Measurements from ENCODE around the gene NR4A3. TPM values are rescaled to one million over a fixed set of nuclear protein-coding genes. Genes with fewer than 3 reads are reported as not detected.

Gene NR4A3
- total RNA-seq, 2 donors from 2014 or later, result 0.10 to 3.9 TPM

DNA sequence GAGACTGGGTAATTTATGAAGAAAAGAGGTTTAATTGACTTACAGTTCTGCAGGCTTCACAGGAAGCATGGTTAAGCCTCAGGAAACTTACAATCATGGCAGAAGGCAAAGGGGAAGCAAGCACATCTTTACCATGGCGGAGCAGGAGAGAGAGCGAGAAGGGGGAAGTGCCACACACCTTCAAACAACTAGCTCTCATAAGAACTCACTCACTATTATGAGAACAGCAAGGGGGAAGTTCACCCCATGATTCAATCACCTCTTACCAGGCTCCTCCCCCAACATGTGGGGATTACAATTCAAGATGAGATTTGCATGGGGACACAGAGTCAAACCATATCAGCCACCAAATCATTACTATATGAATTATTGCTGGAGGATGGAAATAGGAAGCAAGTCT lies 54.5 kb downstream of the NR4A3 start:
- no peaks in the 10 kb centered on the region for H3K9me3 ChIP-seq
- TF ChIP-seq CTCF (IDR thresholded peaks at IDR 0.05), result no peak
- no peak overlapping the region for H3K27ac ChIP-seq
- intact Hi-C loops (cut with DNase I), result no loop called here
- no peaks in the 10 kb centered on the region for H3K27me3 ChIP-seq
- H3K4me3 ChIP-seq, result no peak overlapping the region
- no peaks in the 10 kb centered on the region for H3K36me3 ChIP-seq
- no peak for DNase-seq
- no peaks in the 10 kb centered on the region for H3K4me1 ChIP-seq
- H3K9ac ChIP-seq (ENCODE audit: low read depth in 2 of 2, low read length in 2 of 2), result no peak overlapping the region

- Histone ChIP-seq H3K27ac (no peak overlapping the region), H3K36me3 (no peaks in the 10 kb centered on the region), H3K9me3 (no peaks in the 10 kb centered on the region), H3K4me3 (no peak overlapping the region), H3K4me1 (no peaks in the 10 kb centered on the region), H3K9ac (ENCODE audit: low read depth in 2 of 2, low read length in 2 of 2) (no peak overlapping the region), H3K27me3 (no peaks in the 10 kb centered on the region)
- intact Hi-C loops (cut with DNase I), result no loop called here
- no peak for DNase-seq
- TF ChIP-seq CTCF (IDR thresholded peaks at IDR 0.05), result no peak
These were observed 57.0 kb downstream of the NR4A3 start for GRCh38 chr9:99878651-99879050.

GRCh38 chr9:99881769-99882168 lies 60.1 kb downstream of the NR4A3 start:
- no peak overlapping the region for H3K9ac ChIP-seq (ENCODE audit: low read depth in 2 of 2, low read length in 2 of 2)
- no peaks in the 10 kb centered on the region for H3K36me3 ChIP-seq
- no peak for DNase-seq
- H3K4me1 ChIP-seq, result no peaks in the 10 kb centered on the region
- H3K27ac ChIP-seq, result no peak overlapping the region
- no peaks in the 10 kb centered on the region for H3K9me3 ChIP-seq
- no peak for TF ChIP-seq CTCF (IDR thresholded peaks at IDR 0.05)
- intact Hi-C loops (cut with DNase I), result no loop called here
- no peak overlapping the region for H3K4me3 ChIP-seq
- no peaks in the 10 kb centered on the region for H3K27me3 ChIP-seq

DNA sequence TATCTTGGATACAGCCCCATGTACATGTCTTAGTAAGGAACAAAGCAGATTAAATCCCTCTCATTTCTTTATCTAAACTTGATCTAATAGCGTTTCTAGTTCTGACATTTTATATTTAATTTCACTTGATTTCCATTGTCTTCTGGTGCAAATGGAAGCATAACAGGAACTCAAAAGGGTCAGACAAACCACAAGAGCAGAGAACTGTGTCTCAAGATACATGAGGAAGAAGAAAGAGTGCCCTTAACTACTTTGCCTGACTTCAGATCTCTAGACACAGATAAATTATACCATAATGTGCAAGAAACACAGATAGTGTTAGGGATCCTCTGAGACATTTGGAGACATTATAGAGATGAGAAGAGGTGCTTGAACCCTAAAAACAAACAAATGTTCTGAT lies 64.1 kb downstream of the NR4A3 start:
- H3K9me3 ChIP-seq, result no peaks in the 10 kb centered on the region
- no peak overlapping the region for H3K9ac ChIP-seq (ENCODE audit: low read depth in 2 of 2, low read length in 2 of 2)
- H3K4me1 ChIP-seq, result no peaks in the 10 kb centered on the region
- H3K4me3 ChIP-seq, result no peak overlapping the region
- H3K27ac ChIP-seq, result no peak overlapping the region
- DNase-seq, result no peak
- no peaks in the 10 kb centered on the region for H3K27me3 ChIP-seq
- TF ChIP-seq CTCF (IDR thresholded peaks at IDR 0.05), result no peak
- no peaks in the 10 kb centered on the region for H3K36me3 ChIP-seq
- intact Hi-C loops (cut with DNase I), result no loop called here

DNA sequence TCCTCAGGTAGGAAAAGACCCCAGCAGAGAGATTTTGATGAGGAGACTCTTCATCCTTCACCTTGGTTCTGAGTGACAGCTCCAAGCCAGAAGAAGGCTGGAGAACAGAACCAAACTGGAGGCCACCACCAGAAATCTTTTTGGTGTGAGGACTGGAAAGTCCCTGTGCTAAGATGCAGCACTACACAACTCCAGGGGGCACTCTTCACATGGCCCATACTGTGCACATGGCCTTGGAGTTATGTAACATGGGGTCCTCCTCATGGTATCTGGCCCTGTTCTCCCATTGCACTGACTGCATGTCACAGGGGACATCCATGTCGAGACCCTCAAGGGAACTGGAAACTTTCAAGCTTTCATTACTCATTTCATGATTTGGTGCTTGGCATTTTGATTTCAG lies 67.4 kb downstream of the NR4A3 start:
- DNase-seq, result no peak
- no peak for TF ChIP-seq CTCF (IDR thresholded peaks at IDR 0.05)
- H3K9me3 ChIP-seq, result no peaks in the 10 kb centered on the region
- H3K27me3 ChIP-seq, result no peaks in the 10 kb centered on the region
- H3K36me3 ChIP-seq, result no peaks in the 10 kb centered on the region
- no peak overlapping the region for H3K4me3 ChIP-seq
- no peak overlapping the region for H3K27ac ChIP-seq
- H3K4me1 ChIP-seq, result no peaks in the 10 kb centered on the region
- H3K9ac ChIP-seq (ENCODE audit: low read depth in 2 of 2, low read length in 2 of 2), result no peak overlapping the region
- intact Hi-C loops (cut with DNase I), result no loop called here

DNA sequence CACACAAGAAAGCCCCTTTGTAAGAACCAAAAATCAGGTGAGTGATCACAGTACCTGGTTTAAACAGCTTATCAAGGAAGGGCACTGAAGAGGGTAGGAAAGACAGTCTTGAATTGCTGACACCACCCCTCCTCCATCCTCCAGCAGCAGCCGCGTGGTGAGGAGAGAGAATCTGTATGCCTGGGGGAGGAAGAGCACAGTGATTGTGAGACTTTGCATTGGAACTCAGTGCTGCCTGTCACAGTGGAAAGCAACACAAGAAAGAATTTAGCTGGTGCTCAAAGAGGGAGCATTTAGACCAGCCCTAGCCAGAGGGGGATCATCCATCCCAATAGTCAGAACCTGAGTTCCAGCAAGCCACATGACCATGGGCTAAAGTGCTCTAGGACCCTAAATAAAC lies 73.1 kb downstream of the NR4A3 start:
- no peak overlapping the region for H3K9ac ChIP-seq (ENCODE audit: low read depth in 2 of 2, low read length in 2 of 2)
- intact Hi-C loops (cut with DNase I), result no loop called here
- H3K4me3 ChIP-seq, result no peak overlapping the region
- no peaks in the 10 kb centered on the region for H3K36me3 ChIP-seq
- no peak overlapping the region for H3K27ac ChIP-seq
- H3K9me3 ChIP-seq, result no peaks in the 10 kb centered on the region
- TF ChIP-seq CTCF (IDR thresholded peaks at IDR 0.05), result no peak
- no peaks in the 10 kb centered on the region for H3K27me3 ChIP-seq
- H3K4me1 ChIP-seq, result no peaks in the 10 kb centered on the region
- no peak for DNase-seq

Measured in colonic mucosa (tissue), 4 donors.